Activated T-cell treated with anti-CD3 and anti-CD28 coated beads, Interleukin-2, amount 50 U/mL, for 48 hours (primary cell): ENCODE measurements around the gene NCCRP1.

Source experiments
- DNase-seq, 2 experiments: peaks; one replicate each; pipeline ENCODE4 v3.0.0-alpha.2; 2020

NCCRP1 gene

GRCh38 chr19:39248806-39249205, 52.0 kb downstream of the NCCRP1 start, which contains the start of gene IFNL4:
Gene IFNL4, minus strand, starts transcription at chr19:39248856.
- DNase-seq = no peak

DNA sequence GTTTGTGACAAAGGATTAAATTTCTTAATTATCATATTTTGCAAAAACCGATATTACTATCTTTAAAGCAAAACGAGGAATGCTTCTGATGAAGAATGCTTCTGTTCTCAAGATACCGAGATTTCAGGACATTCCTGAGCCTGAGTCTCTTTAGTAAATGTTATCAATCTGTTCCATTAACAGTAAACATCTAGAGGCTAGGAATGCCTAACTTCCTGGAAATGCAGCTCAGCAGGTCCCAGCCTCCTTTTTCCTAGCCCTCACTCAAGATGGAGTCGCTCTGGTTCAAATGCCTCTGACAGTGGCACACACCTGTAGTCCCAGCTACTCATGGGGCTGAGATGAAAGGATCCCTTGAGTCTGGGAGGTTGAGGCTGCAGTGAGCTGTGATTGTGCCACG, 54.3 kb downstream of the NCCRP1 start:
- no peak for DNase-seq
